ENCODE data around the gene SETBP1. TPM values are rescaled to one million over a fixed set of nuclear protein-coding genes. Genes with fewer than 3 reads are reported as not detected.

The SETBP1 gene
- total RNA-seq, 2 donors from 2014 or later = 9.8 to 16.7 TPM

DNA sequence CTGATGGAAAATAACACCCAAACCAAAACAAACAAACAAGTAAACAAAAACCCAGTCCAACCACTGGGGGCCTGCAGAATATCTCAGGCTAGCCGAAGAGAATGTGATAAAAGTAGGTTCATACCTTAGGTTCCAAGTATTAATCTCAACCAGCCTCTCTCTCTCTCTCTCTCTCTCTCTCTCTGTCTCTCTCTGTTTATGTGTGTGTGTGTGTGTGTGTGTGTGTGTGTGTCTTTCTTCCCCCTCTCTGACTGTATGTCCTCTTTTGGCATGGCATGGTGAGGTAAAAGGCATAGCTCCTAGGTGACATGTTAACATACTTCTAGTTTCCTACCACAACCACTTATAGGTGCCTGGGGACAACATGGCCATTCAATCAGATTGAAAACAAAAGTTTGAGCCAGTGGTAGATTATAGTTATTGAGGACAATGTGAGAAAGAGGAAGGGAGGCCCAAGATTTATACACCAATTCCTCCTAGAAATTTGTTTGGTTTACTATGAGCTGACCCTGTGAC lies 93.0 kb downstream of the SETBP1 start:
- intact Hi-C loops (cut with DNase I) = no loop called here
- DNase-seq (no peak), ATAC-seq (no peak)

DNA sequence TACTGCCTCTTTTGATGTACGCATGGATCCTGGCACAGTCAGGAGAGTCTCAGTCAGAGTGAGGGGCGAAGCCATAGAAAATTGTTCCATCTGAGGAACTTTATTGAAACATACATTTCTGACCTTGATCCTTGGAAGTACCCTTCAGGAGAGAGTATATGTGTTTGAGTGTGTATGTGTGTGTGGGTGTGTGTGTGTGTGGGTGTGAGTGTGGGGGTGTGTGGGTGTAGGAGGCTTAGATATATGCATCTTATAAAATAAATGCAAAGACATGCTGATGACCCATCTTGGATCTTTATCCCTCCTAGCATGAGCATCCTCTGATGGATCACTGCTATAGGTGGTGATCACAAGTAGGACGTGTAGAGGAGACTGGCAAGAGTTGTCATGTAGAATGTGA lies 93.5 kb downstream of the SETBP1 start:
- DNase-seq (no peak), ATAC-seq (no peak)
- intact Hi-C loops (cut with DNase I) = no loop called here

DNA sequence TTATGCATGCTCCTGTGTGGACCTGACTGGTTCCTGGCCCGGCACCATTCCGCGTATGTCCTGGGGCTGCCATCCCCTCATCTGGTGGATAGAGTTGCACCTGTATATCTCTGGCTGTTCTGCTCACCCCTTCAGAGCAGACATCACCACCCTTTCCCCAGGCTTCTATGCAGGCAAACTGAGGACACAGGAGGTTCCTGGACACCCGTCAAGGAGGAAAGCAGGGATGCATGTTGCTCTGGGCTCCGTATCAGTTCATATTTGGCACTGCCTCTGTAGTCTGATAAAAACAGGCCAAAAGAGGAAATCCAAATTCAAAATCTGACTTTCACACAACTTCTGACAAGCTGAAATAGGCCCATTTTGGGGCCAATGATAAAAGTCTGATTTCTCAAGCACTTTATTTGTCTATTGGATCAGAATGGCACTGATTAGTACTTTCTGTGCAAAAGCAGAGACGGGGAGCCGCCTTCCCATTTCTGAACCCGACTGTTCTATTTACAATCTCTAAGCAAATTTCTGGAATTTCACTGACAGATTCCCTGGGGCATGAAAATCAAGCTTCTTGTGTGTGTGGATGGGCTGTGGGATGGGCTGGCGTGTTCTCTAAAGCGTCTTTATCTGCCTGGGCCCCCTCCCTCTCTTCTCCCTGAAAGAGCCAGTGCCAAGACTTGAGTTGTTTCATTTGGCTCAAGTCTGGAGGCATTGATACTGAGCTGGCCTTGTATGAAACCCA lies 96.9 kb downstream of the SETBP1 start:
- DNase-seq (peak; percentile 66), ATAC-seq (peak; percentile 74 to 79)
- intact Hi-C loops (cut with DNase I) = no loop called here

- ATAC-seq (no peak), DNase-seq (no peak)
- intact Hi-C loops (cut with DNase I) = no loop called here
Observed at GRCh38 chr18:44778788-44779187, 98.1 kb downstream of the SETBP1 start.

GRCh38 chr18:44779753-44780292 lies 99.1 kb downstream of the SETBP1 start:
- DNase-seq (no peak), ATAC-seq (peak; percentile 10 to 56)
- intact Hi-C loops (cut with DNase I) = no loop called here

DNA sequence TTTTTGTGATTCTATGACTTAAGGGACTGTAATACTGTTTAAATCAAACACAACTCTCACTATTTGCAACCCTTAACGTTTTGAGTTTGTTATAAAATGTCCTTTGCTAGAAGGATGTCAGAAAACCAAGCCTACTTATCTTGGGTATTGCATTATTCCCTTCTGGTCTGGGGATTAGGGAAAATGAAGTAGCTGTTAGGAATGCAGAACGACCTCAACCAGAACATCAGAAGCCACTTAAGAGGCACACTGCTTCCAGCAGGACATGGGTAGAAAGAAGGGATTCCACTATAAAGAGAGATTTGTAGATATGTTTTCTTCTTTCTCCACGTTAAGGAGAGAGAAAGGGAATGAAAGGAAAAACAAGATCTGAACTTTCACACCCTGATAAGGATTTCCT lies 101.2 kb downstream of the SETBP1 start:
- ATAC-seq (peak in 1 of 2 donors; percentile 51), DNase-seq (no peak)
- intact Hi-C loops (cut with DNase I) = no loop called here

DNA sequence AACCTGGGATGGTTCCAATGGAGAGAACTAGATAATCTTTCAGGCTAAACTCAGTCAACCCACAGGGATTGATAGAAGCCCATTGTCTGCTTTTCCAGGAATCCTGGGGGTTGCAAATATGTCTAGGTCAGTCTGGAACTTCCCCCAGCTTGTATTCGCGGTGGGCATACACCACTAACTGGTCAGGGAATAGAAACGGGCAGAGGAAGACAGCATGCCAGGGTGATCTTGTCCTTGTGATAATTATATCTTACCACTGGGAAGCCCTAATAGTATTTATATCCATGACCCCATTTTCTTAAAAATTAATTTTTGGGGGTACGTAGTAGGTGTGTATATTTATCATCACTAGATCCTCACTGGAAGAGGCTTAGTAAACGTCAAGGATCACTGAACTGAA lies 101.9 kb downstream of the SETBP1 start:
- intact Hi-C loops (cut with DNase I) = no loop called here
- ATAC-seq (no peak), DNase-seq (no peak)

- DNase-seq = no peak
- intact Hi-C loops (cut with DNase I) = no loop called here
- ATAC-seq = no peak
Observed at GRCh38 chr18:44783371-44783770, 102.7 kb downstream of the SETBP1 start.

DNA sequence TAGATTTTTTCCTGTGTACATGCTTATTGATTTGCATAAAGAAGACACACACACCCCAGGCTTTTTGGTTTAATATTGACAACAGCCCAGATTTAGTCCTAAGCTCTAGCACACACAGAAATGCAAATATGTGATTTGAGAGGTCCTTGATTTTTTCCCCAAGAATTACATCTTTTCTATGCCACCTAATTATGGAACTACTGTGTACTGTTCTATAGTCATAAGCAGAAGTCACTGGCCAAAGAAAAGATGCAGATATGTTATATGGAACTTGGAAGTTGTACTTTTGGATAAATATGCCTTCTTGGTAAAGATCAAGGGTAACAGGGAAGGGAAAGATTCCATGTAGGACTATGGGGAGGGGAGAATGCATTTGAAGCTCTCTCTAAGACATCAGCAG lies 105.6 kb downstream of the SETBP1 start:
- intact Hi-C loops (cut with DNase I) = no loop called here
- DNase-seq (no peak), ATAC-seq (no peak)

GRCh38 chr18:44786688-44787087 lies 106.0 kb downstream of the SETBP1 start:
- DNase-seq (no peak), ATAC-seq (no peak)
- intact Hi-C loops (cut with DNase I) = no loop called here

GRCh38 chr18:44788334-44788733 lies 107.6 kb downstream of the SETBP1 start:
- intact Hi-C loops (cut with DNase I) = no loop called here
- DNase-seq = no peak
- ATAC-seq = no peak

- intact Hi-C loops (cut with DNase I) = no loop called here
- ATAC-seq = peak in 1 of 2 donors; percentile 60
- DNase-seq = peak; percentile 49
Observed at GRCh38 chr18:44789710-44790109, 109.0 kb downstream of the SETBP1 start.

DNA sequence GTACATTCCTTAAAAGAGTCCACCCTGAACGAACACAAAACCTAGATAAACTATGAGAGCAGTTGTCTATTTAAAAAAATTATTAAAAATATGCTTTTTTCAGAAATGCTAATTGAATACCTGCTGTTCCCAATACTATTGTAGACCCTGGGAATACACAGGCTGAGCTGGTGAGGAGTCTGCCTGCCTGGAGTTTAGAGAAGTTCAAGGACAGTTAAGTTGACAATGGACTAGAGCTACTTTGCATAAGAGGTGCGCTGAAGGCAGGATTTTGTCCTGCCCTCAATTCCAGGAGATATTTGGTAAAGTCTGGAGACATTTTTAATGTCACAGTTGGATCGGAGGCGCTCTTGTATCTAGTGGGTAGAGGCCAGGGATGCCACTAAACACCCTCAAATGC lies 110.2 kb downstream of the SETBP1 start:
- ATAC-seq = no peak
- intact Hi-C loops (cut with DNase I) = no loop called here
- DNase-seq = no peak

DNA sequence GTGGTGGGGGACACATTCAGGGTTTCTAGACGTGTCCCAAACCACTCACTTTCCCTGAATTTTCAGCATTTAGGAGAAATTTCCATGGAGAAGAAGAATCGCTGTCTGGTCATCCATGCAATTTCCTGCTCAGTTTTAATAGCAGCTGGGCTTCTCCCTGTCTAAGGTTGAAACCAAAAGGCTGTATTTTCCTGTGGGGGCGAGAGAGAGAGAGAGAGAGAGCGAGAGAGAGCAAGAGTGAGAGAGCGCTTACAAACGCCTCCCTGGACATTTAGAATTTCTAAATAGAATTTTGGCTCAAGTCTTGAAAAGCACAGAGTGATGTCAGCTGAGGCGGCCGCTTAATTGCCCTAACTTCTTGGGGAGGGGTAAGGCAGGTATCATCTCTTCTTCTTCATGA lies 110.8 kb downstream of the SETBP1 start:
- DNase-seq = no peak
- ATAC-seq = peak; percentile 32 to 38
- intact Hi-C loops (cut with DNase I) = no loop called here

DNA sequence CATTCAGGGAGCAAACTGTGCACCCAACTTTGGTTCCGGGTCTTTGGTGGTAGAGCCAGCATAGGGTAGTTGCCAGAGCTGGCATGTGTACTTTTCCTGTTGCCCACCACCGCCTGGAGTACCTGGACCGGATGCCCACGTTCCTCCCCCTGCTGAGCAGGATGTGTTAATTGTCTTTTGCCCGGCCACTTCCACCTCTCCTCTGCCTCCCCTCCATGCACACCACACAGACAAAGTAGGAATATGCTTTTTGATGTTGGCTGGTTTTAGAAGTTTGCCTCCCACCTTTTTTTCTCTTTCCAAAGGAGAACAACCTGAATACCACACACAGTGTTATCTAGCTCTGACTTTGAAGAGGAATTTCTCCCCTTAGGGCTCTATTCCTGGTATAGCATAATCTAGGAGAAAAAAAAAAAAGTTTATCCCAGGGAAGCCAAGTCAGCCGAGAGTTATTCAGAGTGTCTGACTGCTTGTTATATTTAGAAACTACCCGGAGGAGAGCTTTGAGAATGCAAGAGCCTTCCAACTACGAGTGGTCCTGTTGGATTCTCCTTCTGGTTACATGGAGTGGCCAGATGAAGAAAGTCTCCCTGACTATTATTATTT lies 111.9 kb downstream of the SETBP1 start:
- DNase-seq (no peak), ATAC-seq (peak; percentile 81)
- intact Hi-C loops (cut with DNase I) = no loop called here

DNA sequence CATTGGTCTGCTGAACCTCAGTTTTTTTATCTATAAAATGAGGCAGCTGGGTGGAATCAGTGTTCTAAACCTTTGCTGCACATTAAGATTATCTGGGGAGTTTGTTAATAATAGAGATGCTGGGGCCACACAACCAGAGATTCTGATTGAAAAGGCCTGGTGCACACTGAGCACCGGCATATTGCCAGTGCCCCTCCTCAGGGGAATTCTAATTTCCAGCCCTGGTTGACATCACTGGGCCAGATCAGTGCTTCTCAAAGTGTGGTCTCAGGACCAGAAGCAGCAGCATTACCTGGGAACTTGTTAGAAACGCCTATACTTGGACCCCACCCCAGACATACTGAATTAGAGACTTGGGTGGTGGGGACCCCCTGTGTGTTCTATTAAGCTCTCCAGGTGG lies 112.5 kb downstream of the SETBP1 start:
- DNase-seq = no peak
- intact Hi-C loops (cut with DNase I) = no loop called here
- ATAC-seq = no peak

- no peak for DNase-seq
- intact Hi-C loops (cut with DNase I) = no loop called here
- ATAC-seq = no peak
Observed at GRCh38 chr18:44793685-44794084, 113.0 kb downstream of the SETBP1 start.

DNA sequence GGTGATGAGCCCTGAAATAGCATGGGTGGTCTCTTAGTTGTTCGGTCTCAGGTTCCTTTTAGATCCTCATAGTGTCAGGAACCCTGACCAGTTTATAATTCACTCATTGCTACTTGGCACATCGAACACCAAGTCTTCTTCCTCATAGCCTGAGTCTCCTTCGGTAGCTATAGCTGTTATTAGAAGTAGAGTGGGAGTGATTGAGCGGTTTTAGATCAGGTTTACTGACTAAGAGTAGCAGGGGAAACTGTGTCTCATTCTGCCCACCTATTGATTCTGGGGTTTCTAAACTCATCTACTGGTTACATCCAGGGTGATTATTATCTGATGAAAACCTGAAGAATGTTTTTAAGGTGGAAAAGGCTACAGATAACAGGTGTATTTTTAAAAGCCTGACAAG lies 114.6 kb downstream of the SETBP1 start:
- ATAC-seq = no peak
- intact Hi-C loops (cut with DNase I) = no loop called here
- DNase-seq = no peak

GRCh38 chr18:44796429-44797428 lies 116.0 kb downstream of the SETBP1 start:
- no peak for ATAC-seq
- intact Hi-C loops (cut with DNase I) = no loop called here

More at GRCh38 chr18:44796429-44797428, 116.0 kb downstream of the SETBP1 start:
- no peak for DNase-seq

All from left cardiac atrium (tissue), 4 donors.